K562 (cell line): Measurements from ENCODE around the gene KMT2E. TPM values are rescaled to one million over a fixed set of nuclear protein-coding genes. Genes with fewer than 3 reads are reported as not detected.

Experiments used
- ATF3 ChIP-seq, 2 experiments: fragments of 450-650 bp in 1 of 2; sonication (generic) in 1 of 2; formaldehyde crosslinking in 1 of 2; IDR thresholded peaks in 1 of 2; conservative IDR thresholded peaks in 1 of 2; 2 replicates each; pipeline versions ENCODE4 v1.6.1 to v1.8.1; 2016 to 2023; ENCODE audit warnings: mild to moderate bottlenecking in 2 of 2, moderate library complexity in 2 of 2, inconsistent platforms in 1 of 2, missing genetic modification reagents in 1 of 2
- BDP1 ChIP-seq: IDR thresholded peaks from 3 replicates; pipeline ENCODE4 v1.6.1; 2011; ENCODE audit not compliant: insufficient read length, insufficient read depth
- E2F3 ChIP-seq: fragments of 250-450 bp; sonication (Bioruptor Pico); IDR thresholded peaks from 2 replicates; pipeline ENCODE4 v1.4.0; 2020; ENCODE audit warnings: mild to moderate bottlenecking
- EGR1 ChIP-seq: fragments of 450-650 bp; conservative IDR thresholded peaks from 2 replicates; pipeline ENCODE4 v1.6.1; 2017; ENCODE audit warnings: mild to moderate bottlenecking
- ETV6 ChIP-seq, 3 experiments: fragments of 150-350 bp in 1 of 3; sonication (generic) in 1 of 3; formaldehyde crosslinking in 1 of 3; IDR thresholded peaks; 2 replicates each; pipeline versions ENCODE4 v1.6.1 to v1.8.0; 2014 to 2022; ENCODE audit warnings: borderline replicate concordance in 2 of 3, low read depth in 2 of 3, antibody characterized with exemption in 1 of 3, low read length in 1 of 3, mild to moderate bottlenecking in 1 of 3, missing genetic modification reagents in 1 of 3
- FOXK2 ChIP-seq, 2 experiments: fragments of 450-650 bp; IDR thresholded peaks in 1 of 2; conservative IDR thresholded peaks in 1 of 2; 2 replicates each; pipeline ENCODE4 v1.6.1; 2016; ENCODE audit warnings: low read depth in 2 of 2, mild to moderate bottlenecking in 1 of 2
- HIVEP1 ChIP-seq: fragments of 250-450 bp; sonication (Bioruptor Pico); IDR thresholded peaks from 2 replicates; pipeline ENCODE4 v1.4.0; 2020; ENCODE audit warnings: mild to moderate bottlenecking
- IFI16 ChIP-seq: fragments of 250-450 bp; sonication (Bioruptor Pico); IDR thresholded peaks from 2 replicates; pipeline ENCODE4 v2.1.2; 2022; ENCODE audit warnings: mild to moderate bottlenecking, inconsistent platforms
- JUND ChIP-seq, 2 experiments: IDR thresholded peaks; 2 replicates in 1 of 2; 3 replicates in 1 of 2; pipeline ENCODE4 v1.6.1; 2011; ENCODE audit warnings: borderline replicate concordance in 2 of 2, low read depth in 2 of 2, low read length in 2 of 2, improper control_type of control experiment in 1 of 2, missing biosample characterization in 1 of 2, missing genetic modification characterization in 1 of 2, missing genetic modification reagents in 1 of 2
- KDM1A ChIP-seq, 2 experiments: fragments of 450-650 bp; IDR thresholded peaks; 2 replicates each; pipeline ENCODE4 v1.6.1; 2016; ENCODE audit warnings: mild to moderate bottlenecking in 2 of 2
- KDM2B ChIP-seq: fragments of 250-450 bp; sonication (Bioruptor Pico); IDR thresholded peaks from 2 replicates; pipeline ENCODE4 v1.8.0; 2021; ENCODE audit warnings: mild to moderate bottlenecking, moderate library complexity
- LARP7 ChIP-seq: fragments of 450-650 bp; IDR thresholded peaks from 2 replicates; pipeline ENCODE4 v1.6.1; 2016
- MBD2 ChIP-seq: sonication (generic); IDR thresholded peaks from 2 replicates; pipeline ENCODE4 v1.6.1; 2016; ENCODE audit warnings: low read depth, borderline replicate concordance
- MXI1 ChIP-seq: IDR thresholded peaks from 2 replicates; pipeline ENCODE4 v1.6.1; 2011; ENCODE audit warnings: low read depth, mild to moderate bottlenecking, improper control_type of control experiment, low read length
- PML ChIP-seq: IDR thresholded peaks from 2 replicates; pipeline ENCODE4 v1.6.1; 2012; ENCODE audit warnings: low read length, inconsistent platforms
- POLR2A ChIP-seq: fragments of 450-650 bp; conservative IDR thresholded peaks from 2 replicates; pipeline ENCODE4 v1.6.1; 2016
- POLR3A ChIP-seq: IDR thresholded peaks from 2 replicates; pipeline ENCODE4 v1.6.1; 2011; ENCODE audit warnings: borderline replicate concordance, mild to moderate bottlenecking, moderate library complexity; ENCODE audit not compliant: insufficient read length, insufficient read depth; ENCODE audit errors: extremely low read depth
- SIN3A ChIP-seq, 2 experiments: fragments of 150-350 bp in 1 of 2; IDR thresholded peaks; 2 replicates each; pipeline ENCODE4 v1.6.1; 2011 to 2016; ENCODE audit warnings: borderline replicate concordance in 2 of 2, low read depth in 2 of 2, low read length in 2 of 2, mild to moderate bottlenecking in 2 of 2, moderate library complexity in 2 of 2; ENCODE audit not compliant: control insufficient read depth in 1 of 2
- SRSF7 ChIP-seq: fragments of 200-400 bp; formaldehyde crosslinking; optimal IDR thresholded peaks from 2 replicates; pipeline ENCODE3; 2017; ENCODE audit warnings: mild to moderate bottlenecking, low read depth, low read length
- ZFX ChIP-seq: sonication (generic); formaldehyde crosslinking; IDR thresholded peaks from 2 replicates; pipeline ENCODE4 v1.8.0; 2022; ENCODE audit warnings: mild to moderate bottlenecking, missing genetic modification reagents, moderate library complexity
- ZNF263 ChIP-seq: sonication (generic); formaldehyde crosslinking; IDR thresholded peaks from 2 replicates; pipeline ENCODE4 v1.8.0; 2022; ENCODE audit warnings: mild to moderate bottlenecking, missing genetic modification reagents, borderline replicate concordance
- ZSCAN29 ChIP-seq: fragments of 450-650 bp; IDR thresholded peaks from 2 replicates; pipeline ENCODE4 v1.6.1; 2017
- polyA plus RNA-seq, 8 experiments: library from polyadenylated mRNA; depleted of rRNA in 4 of 8; stranded (reverse) in 5 of 8; unstranded in 3 of 8; fragments of >200 nt; fragmentation: Nextera tagmentation in 2 of 8; fragmentation: Illumina TruSeq in 1 of 8; extraction: Ambion mirVana in 2 of 8; extraction: Trizol in 1 of 8; gene quantifications; 2 replicates each; pipeline versions ENCODE4 v1.2.1 to v1.2.3, GENCODE V29; 2011 to 2014; ENCODE audit warnings: inconsistent platforms in 1 of 8, missing spikeins in 1 of 8
- total RNA-seq, 7 experiments: library from RNA; depleted of rRNA in 6 of 7; stranded (reverse); fragments of >200 nt in 6 of 7; fragmentation: Illumina TruSeq in 2 of 7; extraction: Trizol in 2 of 7; gene quantifications; 2 replicates each; pipeline versions ENCODE4 v1.2.1 to v1.2.3, GENCODE V29; 2011 to 2021; ENCODE audit warnings: low replicate concordance in 1 of 7
- TF ChIP-seq, protein P1 (sequence below), 2 experiments: IDR thresholded peaks in 1 of 2; conservative IDR thresholded peaks in 1 of 2; 2 replicates each; pipeline ENCODE4 v1.6.1; 2016; ENCODE audit warnings: low read depth in 2 of 2, mild to moderate bottlenecking in 1 of 2, missing compliant biosample characterization in 1 of 2, missing genetic modification characterization in 1 of 2, moderate library complexity in 1 of 2

Gene KMT2E
- total and polyA plus RNA-seq, 9 of the 15 experiments (the other 6 are each of a cell fraction or from before 2014, with no cell fraction given): 8.9 to 55.3 (median 38.1) TPM

DNA sequence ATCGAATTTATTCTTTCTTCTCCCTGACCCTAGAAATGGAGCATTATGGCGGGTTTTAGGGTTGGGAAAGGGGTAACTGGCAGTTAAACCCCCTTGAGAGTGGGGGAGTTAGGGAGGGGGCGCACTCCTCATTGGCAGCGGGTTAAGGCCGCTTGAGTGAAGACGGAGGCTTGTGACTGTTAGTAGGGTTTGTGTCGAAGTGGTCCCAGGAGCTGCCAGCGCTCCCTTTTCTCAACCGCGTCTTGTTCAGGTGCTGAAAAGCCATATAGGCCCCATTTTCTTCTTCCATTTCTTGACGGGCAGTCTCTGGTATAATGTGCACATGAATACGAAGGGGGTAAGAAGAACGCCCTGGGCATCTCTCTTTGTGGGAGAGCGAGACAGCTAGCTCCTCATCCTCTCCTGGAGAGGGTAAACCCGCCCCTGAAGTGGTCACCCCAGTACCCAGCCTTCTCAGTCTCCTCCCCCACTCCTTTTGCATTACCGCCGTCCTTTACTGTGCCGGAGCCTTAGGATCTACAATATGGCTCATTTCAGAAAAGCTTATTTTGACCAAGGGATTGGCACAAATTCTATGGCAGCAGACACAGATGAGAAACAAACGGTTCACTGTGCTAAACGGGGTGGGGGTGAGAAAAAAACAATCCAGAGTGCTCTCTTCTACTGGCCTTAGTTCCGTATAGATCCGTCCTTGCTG lies 836 bp downstream of the KMT2E start (continued):
- TF ChIP-seq ETV6 (IDR thresholded peaks at IDR 0.05; ENCODE audit: borderline replicate concordance in 1 of 2, low read depth in 2 of 2, low read length in 1 of 2): no peak
- no peak for TF ChIP-seq ETV6 (CRISPR knock-in tag; IDR thresholded peaks at IDR 0.05; ENCODE audit: borderline replicate concordance)
- no peak for TF ChIP-seq LARP7
- TF ChIP-seq MXI1: 0 out of 2 replicates have a peak, but pooled peaks have one; percentile 21
- no peak; the same call in 1 of the 2 replicates for TF ChIP-seq PML
- TF ChIP-seq FOXK2 (conservative IDR thresholded peaks at IDR 0.05 in 1 of 2, IDR thresholded peaks at IDR 0.05 in 1 of 2; ENCODE audit: low read depth in 2 of 2): peak in 1 of 2 experiments; percentile 29; a peak in 1 of 4 replicates
- TF ChIP-seq EGR1: no peak
- TF ChIP-seq SIN3A (IDR thresholded peaks at IDR 0.05; ENCODE audit: borderline replicate concordance in 2 of 2, control insufficient read depth in 1 of 2, low read depth in 2 of 2, low read length in 2 of 2): peak in 1 of 2 experiments; percentile 16; a peak in 1 of 4 replicates
- no peak for TF ChIP-seq BDP1
- no peak for TF ChIP-seq KDM1A (IDR thresholded peaks at IDR 0.05)
- TF ChIP-seq HIVEP1: no peak
- 0 out of 2 replicates have a peak, but pooled peaks have one; percentile 15 for TF ChIP-seq ZSCAN29
- TF ChIP-seq KDM2B (CRISPR knock-in tag): 0 out of 2 replicates have a peak, but pooled peaks have one; percentile 4
- TF ChIP-seq ZNF263 (CRISPR knock-in tag): no peak; the same call in 1 of the 2 replicates
- TF ChIP-seq ZFX (CRISPR knock-in tag): peak; percentile 84
- TF ChIP-seq MBD2: peak; percentile 26; the same call in 1 of the 2 replicates
- TF ChIP-seq ATF3 (IDR thresholded peaks at IDR 0.05): no peak
- TF ChIP-seq ATF3 (CRISPR knock-in tag; conservative IDR thresholded peaks at IDR 0.05): no peak
- TF ChIP-seq IFI16 (CRISPR knock-in tag): no peak
- peak; percentile 41 for TF ChIP-seq JUND (IDR thresholded peaks at IDR 0.05; ENCODE audit: borderline replicate concordance, low read depth, low read length)
- TF ChIP-seq JUND (tag; IDR thresholded peaks at IDR 0.05; ENCODE audit: borderline replicate concordance, low read depth, low read length): no peak
- TF ChIP-seq POLR2A: peak; percentile 64
- TF ChIP-seq SRSF7: no peak
- TF ChIP-seq, protein P1, sequence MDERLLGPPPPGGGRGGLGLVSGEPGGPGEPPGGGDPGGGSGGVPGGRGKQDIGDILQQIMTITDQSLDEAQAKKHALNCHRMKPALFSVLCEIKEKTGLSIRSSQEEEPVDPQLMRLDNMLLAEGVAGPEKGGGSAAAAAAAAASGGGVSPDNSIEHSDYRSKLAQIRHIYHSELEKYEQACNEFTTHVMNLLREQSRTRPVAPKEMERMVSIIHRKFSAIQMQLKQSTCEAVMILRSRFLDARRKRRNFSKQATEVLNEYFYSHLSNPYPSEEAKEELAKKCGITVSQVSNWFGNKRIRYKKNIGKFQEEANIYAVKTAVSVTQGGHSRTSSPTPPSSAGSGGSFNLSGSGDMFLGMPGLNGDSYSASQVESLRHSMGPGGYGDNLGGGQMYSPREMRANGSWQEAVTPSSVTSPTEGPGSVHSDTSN (CRISPR knock-in tag; IDR thresholded peaks at IDR 0.05; ENCODE audit: low read depth): no peak
- TF ChIP-seq, protein P1 (tag; conservative IDR thresholded peaks at IDR 0.05; ENCODE audit: low read depth): no peak
- TF ChIP-seq E2F3 (CRISPR knock-in tag): no peak
- TF ChIP-seq POLR3A: no peak
